Right ventricle myocardium inferior (tissue), 1 donor: ENCODE results near the gene SPAG16. TPM values are rescaled to one million over a fixed set of nuclear protein-coding genes. Genes with fewer than 3 reads are reported as not detected.

Experiments used
- ATAC-seq: fragments of 200-7000 bp; cut with Tn5 transposase; one replicate; pipeline ENCODE4 v1.9.1; 2020; ENCODE audit warnings: mild to moderate bottlenecking, moderate library complexity
- DNase-seq: peaks from one replicate; pipeline ENCODE4 v3.0.0; 2021; ENCODE audit errors: missing footprints
- intact Hi-C: fragments of 100-400 bp; cut with DNase I; formaldehyde crosslinking; loops from one replicate; pipeline ENCODE4 v1.11.0; 2022
- total RNA-seq: library from RNA; stranded (reverse); fragmentation: NEBNext Ultra II Directional; extraction: Animal tissue kit (Norgen Biotek cat#: 25700); gene quantifications from one replicate; pipeline ENCODE4 v1.2.1, GENCODE V29; 2021
- donor health status: DM: no; HTN: yes; CAD: no; lungs with severe emphysema.

SPAG16 gene
- total RNA-seq, 1 donor from 2014 or later = 16.6 TPM

- DNase-seq = no peak
- intact Hi-C loops = no loop called here
- ATAC-seq = no peak
These were observed 948.9 kb downstream of the SPAG16 start for GRCh38 chr2:214233164-214233563.

GRCh38 chr2:214242797-214243196 is 958.5 kb downstream of the SPAG16 start:
- intact Hi-C loops = no loop called here
- no peak for DNase-seq

GRCh38 chr2:214244847-214245246 is 960.6 kb downstream of the SPAG16 start:
- DNase-seq = no peak
- ATAC-seq = no peak
- intact Hi-C loops = no loop called here

More at GRCh38 chr2:214242797-214243196, 958.5 kb downstream of the SPAG16 start:
- ATAC-seq = no peak

GRCh38 chr2:214246417-214246816 is 962.2 kb downstream of the SPAG16 start:
- ATAC-seq (no peak), DNase-seq (no peak)
- intact Hi-C loops = no loop called here

- intact Hi-C loops = no loop called here
- DNase-seq (no peak), ATAC-seq (no peak)
These were observed 963.3 kb downstream of the SPAG16 start for GRCh38 chr2:214247531-214247930.

GRCh38 chr2:214255046-214255445 is 970.8 kb downstream of the SPAG16 start:
- DNase-seq (no peak), ATAC-seq (no peak)
- intact Hi-C loops = no loop called here

GRCh38 chr2:214261683-214262082 is 977.4 kb downstream of the SPAG16 start:
- no peak for ATAC-seq
- no peak for DNase-seq
- intact Hi-C loops = no loop called here

GRCh38 chr2:214264171-214264570 is 979.9 kb downstream of the SPAG16 start:
- ATAC-seq (no peak), DNase-seq (no peak)
- intact Hi-C loops = no loop called here

- DNase-seq = no peak
- intact Hi-C loops = no loop called here
- no peak for ATAC-seq
These were observed 981.8 kb downstream of the SPAG16 start for GRCh38 chr2:214265991-214266489.

GRCh38 chr2:214277880-214278279 is 993.6 kb downstream of the SPAG16 start:
- no peak for ATAC-seq
- intact Hi-C loops = no loop called here
- DNase-seq = peak; percentile 33

- no peak for DNase-seq
- intact Hi-C loops = no loop called here
- no peak for ATAC-seq
These were observed 1001.7 kb downstream of the SPAG16 start for GRCh38 chr2:214286011-214286410.

- intact Hi-C loops = no loop called here
- ATAC-seq (no peak), DNase-seq (no peak)
These were observed 1009.3 kb downstream of the SPAG16 start for GRCh38 chr2:214293593-214293992.

- DNase-seq (no peak), ATAC-seq (no peak)
- intact Hi-C loops = no loop called here
These were observed 1010.2 kb downstream of the SPAG16 start for GRCh38 chr2:214294426-214294825.

GRCh38 chr2:214297423-214297822 is 1013.2 kb downstream of the SPAG16 start:
- ATAC-seq = no peak
- no peak for DNase-seq
- intact Hi-C loops = no loop called here

GRCh38 chr2:214310319-214310718 is 1026.1 kb downstream of the SPAG16 start:
- DNase-seq (no peak), ATAC-seq (no peak)
- intact Hi-C loops = no loop called here

- intact Hi-C loops = no loop called here
- DNase-seq (no peak), ATAC-seq (no peak)
These were observed 1026.8 kb downstream of the SPAG16 start for GRCh38 chr2:214311031-214311533.

- DNase-seq (no peak), ATAC-seq (no peak)
- intact Hi-C loops = no loop called here
These were observed 1027.9 kb downstream of the SPAG16 start for GRCh38 chr2:214311931-214312749.

- no peak for DNase-seq
- no peak for ATAC-seq
- intact Hi-C loops = no loop called here
These were observed 1031.1 kb downstream of the SPAG16 start for GRCh38 chr2:214315324-214315723.

GRCh38 chr2:214320211-214320610 is 1035.9 kb downstream of the SPAG16 start:
- intact Hi-C loops = no loop called here
- DNase-seq (no peak), ATAC-seq (no peak)

- DNase-seq = no peak
- intact Hi-C loops = no loop called here
- no peak for ATAC-seq
These were observed 1038.4 kb downstream of the SPAG16 start for GRCh38 chr2:214322662-214323061.
